GM18499 (cell line): ENCODE results near the gene EFNA1.

ENCODE experiments used
- ATAC-seq: cut with Tn5 transposase; IDR thresholded peaks from one replicate; pipeline ENCODE4 v1.9.1; 2021; ENCODE audit warnings: moderate number of reproducible peaks; ENCODE audit not compliant: insufficient read depth, unreplicated experiment

EFNA1 gene

GRCh38 chr1:155121249-155121648 lies 6.4 kb upstream of the EFNA1 start:
- no peak for ATAC-seq

DNA sequence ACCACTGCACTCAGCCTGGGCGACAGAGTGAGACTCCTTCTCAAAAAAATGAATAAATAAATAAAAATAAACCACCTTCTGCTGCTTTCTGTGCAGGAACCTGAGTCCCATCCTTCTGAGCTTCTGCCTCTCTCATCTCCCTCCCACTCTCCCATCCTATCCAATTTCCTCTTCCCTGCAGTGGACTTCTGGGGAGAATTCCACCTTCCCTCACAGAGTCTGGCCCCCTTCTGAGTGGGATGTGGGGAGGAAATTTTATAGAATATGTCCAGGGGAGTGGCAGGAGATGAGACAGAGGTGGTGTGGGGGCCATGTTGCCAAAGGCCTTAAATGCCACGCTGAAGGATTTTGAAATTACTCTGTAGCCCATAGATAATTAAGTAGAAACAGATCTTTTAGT lies 5.4 kb upstream of the EFNA1 start:
- no peak for ATAC-seq

DNA sequence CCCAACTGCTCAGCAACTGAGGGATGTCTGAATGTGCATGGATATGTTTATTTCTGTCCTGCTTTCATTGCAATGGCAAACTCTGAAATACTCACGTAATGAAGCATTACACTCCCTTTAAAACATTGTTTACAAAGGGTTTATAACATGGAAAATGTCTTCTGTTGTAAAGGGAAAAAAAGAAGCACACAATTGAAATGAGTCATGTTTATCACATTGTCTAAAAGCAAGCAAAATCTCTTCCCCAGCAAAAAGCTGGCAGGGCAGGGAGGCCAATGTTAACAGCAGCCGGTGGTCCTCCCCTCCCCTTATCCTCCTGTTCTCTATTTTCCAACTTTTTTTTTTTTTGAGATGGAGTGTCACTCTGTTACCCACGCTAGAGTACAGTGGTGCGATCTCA lies 3.9 kb upstream of the EFNA1 start:
- ATAC-seq = no peak

DNA sequence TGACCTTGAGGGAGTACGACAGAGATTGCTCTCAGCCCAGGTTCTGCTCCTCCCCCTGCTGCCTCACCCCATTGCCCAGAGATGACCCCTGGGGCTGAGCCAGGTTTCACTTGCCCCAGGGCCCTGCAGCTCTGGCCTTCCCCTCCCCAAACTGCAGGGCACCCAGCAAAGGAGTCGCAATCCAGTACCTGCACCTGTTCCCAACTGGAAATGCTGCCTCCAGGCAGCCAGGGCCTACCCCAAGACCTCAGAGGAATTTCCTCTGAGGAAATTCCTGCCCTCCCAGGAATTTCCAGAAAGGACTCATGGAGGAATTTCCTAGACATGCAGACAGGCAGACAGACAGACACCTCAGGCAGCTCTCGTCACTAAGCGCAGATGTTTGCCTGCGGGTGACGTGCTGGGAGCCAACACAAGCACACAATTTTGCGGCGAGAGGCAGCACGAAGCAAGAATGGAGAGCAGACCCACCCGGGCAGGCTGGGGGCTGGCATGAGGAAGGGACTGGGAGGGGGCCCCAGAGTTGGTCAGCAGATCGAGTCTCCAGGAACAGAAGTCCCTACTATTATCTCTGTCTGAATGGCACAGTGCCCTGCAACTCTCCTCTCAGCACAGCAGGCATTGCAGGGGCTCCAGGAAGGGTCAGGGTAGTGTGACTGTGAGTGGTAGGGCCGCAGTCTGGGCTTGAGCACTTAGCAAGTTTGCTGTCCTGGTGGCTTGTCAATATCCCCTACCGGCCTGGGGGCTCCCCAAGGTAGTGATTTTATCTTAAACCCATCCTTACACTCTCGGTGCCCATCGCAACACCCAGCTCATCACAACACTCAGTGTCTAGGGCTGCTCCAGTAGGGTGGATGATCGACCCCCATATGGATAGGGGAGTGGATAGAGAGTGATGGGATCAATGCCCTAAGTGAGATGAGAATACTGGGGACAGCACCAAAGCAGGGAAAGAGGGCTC lies 2.9 kb upstream of the EFNA1 start:
- no peak for ATAC-seq

DNA sequence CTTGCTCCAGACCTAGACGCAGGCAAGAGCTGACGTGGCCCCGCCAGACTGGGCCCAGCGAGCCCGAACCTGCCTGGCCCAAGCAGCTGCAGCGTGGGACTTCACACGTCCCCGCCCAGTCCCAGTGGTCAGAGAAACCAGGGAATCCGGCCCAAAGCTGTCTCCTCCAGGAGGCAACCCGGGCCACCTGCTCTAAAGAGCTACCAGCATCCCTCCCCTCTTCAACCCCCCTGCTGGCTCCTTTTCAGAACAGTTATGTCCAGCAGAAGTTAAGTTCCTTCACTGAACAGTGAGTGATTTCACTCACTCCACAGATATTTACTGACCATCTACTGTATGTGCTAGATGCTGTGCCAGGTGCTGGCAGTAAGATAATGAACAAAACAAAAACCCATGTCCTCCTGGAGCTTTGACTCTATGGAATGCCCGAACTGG lies 2.1 kb upstream of the EFNA1 start:
- ATAC-seq = no peak

GRCh38 chr1:155125946-155126555 lies 1.6 kb upstream of the EFNA1 start:
- ATAC-seq = no peak

GRCh38 chr1:155126556-155127104 lies 1.0 kb upstream of the EFNA1 start:
- ATAC-seq = no peak

DNA sequence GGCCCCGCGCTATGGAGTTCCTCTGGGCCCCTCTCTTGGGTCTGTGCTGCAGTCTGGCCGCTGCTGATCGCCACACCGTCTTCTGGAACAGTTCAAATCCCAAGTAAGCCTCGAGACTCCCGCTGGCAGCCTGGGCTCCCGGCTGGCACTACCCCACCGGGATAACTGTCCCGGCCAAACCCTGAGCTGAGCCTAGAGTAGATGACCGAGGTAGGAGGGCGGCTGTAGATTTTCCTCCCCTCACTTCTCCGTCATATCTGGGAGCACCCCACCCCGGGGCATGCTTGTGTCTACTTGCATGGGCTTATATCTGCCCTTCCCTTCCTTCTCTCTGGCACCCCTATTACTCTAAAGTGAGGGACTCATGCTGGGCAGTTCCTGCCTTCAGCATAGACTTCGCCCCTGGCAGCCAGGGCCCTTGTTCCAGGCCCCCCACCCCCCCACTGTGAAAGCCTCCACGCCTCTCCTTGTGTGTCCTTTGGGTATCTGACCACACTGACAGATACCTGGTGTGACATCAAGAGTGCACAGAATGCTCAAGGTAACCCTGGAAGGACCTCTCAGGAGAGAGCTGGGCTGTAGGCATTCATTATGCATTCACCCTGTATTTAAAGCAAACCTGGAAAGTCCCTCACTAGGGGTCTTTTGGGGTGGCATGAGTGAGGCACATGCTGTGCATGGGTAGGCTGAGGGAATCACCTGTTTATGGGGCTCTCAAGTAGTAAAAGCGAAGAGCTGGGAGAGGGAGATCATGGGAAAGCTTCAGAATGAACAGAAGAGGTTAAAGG lies 485 bp downstream of the EFNA1 start:
- no peak for ATAC-seq

- ATAC-seq = no peak
Observed at GRCh38 chr1:155128755-155129473, 1.2 kb downstream of the EFNA1 start.

GRCh38 chr1:155130272-155131006 lies 2.8 kb downstream of the EFNA1 start:
- ATAC-seq = no peak

DNA sequence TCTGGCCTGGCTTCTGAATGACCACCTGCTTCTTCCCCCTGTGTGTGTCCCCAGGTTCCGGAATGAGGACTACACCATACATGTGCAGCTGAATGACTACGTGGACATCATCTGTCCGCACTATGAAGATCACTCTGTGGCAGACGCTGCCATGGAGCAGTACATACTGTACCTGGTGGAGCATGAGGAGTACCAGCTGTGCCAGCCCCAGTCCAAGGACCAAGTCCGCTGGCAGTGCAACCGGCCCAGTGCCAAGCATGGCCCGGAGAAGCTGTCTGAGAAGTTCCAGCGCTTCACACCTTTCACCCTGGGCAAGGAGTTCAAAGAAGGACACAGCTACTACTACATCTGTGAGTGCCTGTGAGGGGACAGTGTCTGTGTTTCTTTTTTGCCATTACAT lies 3.6 kb downstream of the EFNA1 start:
- no peak for ATAC-seq

GRCh38 chr1:155131856-155132255 lies 4.2 kb downstream of the EFNA1 start:
- no peak for ATAC-seq

- no peak for ATAC-seq
Observed at GRCh38 chr1:155133799-155134281, 6.2 kb downstream of the EFNA1 start.

- ATAC-seq = no peak
Observed at GRCh38 chr1:155134322-155134721, 6.6 kb downstream of the EFNA1 start.

- ATAC-seq = no peak
Observed at GRCh38 chr1:155134880-155135414, 7.3 kb downstream of the EFNA1 start.

DNA sequence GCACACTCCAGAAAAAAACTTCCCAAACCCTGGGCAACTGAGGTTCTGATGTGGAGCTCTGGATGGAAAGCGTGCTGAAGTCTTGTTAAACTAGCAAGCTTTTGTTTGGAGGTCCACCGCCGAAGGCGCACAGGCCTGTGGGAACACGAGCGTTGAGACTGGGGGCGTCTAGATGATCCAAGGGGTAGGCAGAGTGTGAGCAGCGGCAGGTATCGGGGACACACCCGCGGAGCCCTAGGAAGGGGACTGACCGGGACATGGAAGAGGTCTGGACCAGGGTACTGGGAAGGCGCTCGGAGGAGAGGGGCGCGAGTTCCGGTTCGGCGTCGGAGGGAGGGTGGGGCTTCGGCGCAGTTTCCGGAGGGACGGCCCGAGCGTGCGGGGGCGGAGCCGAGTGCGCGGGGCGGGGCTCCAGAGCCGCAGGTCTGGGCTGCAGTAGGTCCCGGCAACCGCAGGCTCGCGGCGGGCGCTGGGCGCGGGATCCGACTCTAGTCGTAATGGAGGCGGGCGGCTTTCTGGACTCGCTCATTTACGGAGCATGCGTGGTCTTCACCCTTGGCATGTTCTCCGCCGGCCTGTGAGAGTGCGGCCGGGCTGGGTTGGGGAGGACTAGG lies 7.8 kb downstream of the EFNA1 start, which contains the start of gene SLC50A1:
TSS of gene SLC50A1 (plus strand) at position 438 of the 614 bp plus-strand sequence. CDS start at position 498, 60 bp downstream.
- no peak for ATAC-seq

DNA sequence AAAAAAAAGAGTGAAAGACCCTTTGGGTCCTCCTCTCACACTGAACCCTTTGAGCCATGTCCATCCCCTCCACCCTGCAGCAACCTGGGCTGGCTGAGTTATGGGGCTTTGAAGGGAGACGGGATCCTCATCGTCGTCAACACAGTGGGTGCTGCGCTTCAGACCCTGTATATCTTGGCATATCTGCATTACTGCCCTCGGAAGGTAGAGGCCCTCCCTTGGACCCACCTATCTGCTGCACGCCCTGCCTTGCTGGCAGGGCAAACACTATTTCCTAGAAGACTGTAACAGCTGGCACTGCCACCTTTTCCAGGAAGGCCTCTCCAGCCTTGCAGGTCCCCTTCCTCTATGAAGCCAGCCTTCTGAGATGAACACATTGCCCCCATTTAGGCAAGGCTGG lies 9.1 kb downstream of the EFNA1 start:
- no peak for ATAC-seq
